ENCODE measurements around the gene GPR152. TPM values are rescaled to one million over a fixed set of nuclear protein-coding genes. Genes with fewer than 3 reads are reported as not detected.
A peak's percentile ranks its signal among the peaks of the same experiment; 100 is the strongest.
"Not testable (repeated sequence)": the region's sequence is repeated elsewhere in the genome, so short reads cannot be mapped to it uniquely, and the experiment has no call there.

Gene GPR152
- polyA plus RNA-seq, 4 donors: 0.09 TPM; not detected in 3

DNA sequence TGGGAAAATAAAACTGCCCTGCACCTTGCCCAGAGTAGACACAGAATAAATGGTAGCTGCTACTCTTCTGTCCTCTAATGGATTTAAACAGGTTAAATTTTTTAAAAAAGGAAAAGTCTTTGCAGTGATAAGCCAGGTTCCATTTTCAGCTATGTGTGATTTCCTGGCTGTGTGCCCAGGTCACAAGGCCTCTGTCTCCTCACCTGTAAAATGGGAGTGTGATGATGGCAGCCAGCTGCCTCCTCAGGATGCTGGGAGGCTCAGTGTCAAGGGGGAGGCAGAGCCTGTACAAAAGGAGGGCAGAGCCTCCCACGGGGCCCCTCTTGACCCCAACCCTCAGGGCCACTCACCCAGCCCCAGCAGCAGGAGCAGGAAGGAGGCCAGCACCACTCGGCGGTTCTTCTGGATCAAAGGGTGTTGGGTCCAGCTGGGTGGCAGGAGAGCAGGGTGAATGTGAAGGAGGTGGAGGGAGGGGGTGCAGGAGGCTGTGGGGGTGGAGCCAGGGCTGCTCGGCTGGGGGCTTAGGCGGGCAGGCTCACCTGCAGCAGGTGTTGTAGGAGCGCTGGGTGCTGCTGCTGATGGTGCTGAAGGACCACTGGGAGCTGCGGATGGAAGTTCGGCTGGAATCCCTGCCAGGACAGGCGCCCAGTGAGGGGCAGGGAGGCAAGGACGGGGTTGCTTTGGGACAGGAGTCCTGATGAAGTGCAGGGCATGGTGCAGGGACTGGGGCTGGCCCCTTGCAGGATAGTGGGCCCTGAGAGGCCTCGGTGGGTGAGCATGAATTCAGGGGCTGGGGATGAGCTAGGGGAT is 14.6 kb upstream of the GPR152 start:
- DNase-seq (ENCODE audit: low read depth in 4 of 4, low spot score in 2 of 4): no peak

DNA sequence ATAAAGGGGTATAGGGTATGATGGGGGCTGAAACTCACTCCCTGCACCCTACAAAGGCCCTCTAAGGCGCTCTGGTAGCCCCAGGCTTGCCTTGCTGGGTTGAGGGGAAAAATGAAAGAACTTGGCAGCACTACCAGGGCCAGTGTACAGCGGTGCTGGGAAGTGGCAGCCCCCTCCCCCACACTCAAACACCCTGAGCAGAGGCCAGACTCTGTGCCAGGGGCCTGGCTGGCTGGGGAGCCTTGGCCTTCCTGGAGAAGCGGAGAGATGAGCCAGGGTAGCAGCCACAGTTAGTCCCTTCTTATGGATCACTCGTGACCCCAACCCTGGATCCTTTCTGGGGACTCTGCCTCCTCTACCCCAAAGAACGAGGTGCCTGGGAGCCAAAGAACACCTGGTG is 13.8 kb upstream of the GPR152 start:
- DNase-seq (ENCODE audit: low read depth in 4 of 4, low spot score in 2 of 4): no peak

DNA sequence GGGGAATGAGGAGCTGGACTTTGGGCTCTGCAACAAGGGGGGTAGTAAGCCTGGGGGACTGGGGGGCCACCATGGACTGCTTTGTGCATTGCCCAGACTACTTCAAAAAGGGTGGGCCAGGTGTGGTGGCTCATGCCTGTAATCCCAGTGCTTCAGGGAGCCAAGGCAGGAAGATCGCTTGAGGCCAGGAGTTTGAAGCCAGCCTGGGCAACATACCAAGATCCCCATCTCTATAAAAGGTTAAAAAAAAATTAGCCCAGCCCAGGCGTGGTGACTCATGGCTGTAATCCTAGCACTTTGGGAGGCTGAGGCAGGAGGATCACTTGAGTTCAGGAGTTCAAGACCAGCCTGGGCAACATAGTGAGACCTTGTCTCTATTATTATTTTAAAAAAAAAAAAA is 13.0 kb upstream of the GPR152 start:
- not testable (repeated sequence) for DNase-seq (ENCODE audit: low read depth in 4 of 4, low spot score in 2 of 4)

DNA sequence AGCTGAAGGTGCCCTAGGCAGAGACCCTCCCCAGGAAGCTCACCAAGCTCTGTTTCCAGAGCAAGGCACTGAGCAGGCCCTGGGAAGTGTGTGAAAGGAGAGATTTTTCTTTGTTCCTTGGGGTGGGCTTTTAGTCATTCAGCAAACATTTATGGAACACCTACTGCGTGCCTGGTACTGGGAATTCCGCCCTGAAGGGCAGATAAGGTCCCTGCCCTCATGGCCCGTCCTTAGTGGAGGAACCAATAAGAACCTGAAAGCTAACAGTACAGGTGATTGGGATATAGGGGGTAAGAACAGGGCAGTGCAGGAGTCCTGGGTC is 12.6 kb upstream of the GPR152 start:
- no peak for DNase-seq (ENCODE audit: low read depth in 4 of 4, low spot score in 2 of 4)

DNA sequence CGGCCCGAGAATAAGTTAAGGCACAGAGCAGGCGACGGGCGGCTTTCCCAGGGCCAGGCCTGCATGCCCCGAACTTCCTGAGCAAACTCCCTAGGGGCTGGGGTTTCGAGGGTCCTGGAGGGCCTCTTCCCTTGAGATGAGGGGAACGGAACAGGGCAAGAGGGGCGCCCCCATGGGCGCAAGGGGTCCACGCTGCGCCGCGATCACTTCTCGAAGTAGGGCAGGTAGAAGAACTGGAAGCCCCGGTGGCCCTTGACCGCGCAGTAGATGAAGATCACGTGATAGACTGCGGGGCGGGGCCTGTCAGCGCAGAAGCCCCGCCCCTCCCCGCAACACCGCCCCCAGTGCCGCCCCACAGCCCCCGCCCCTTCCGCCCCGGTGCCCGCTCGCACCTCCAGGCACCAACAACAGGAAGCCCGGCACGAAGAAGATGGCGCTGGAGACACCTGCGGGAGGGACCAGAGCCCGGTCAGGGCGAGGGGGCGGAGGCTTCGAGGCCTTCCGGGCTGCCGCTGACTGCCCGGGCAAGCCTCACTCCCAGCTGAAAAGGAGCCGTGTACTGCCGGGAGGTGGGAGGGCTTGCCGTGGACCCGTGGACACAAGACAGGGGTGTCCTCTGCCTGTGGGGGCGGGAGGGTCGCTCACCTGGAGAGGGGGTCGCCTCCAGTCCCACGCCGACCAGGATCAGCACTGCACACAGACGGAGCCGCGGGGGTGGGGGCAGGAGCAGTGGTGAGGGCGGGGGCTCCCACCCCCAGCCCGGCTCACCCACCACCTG is 12.1 kb upstream of the GPR152 start:
- DNase-seq (ENCODE audit: low read depth in 4 of 4, low spot score in 2 of 4): peak; percentile 29 to 70 (median 61)

DNA sequence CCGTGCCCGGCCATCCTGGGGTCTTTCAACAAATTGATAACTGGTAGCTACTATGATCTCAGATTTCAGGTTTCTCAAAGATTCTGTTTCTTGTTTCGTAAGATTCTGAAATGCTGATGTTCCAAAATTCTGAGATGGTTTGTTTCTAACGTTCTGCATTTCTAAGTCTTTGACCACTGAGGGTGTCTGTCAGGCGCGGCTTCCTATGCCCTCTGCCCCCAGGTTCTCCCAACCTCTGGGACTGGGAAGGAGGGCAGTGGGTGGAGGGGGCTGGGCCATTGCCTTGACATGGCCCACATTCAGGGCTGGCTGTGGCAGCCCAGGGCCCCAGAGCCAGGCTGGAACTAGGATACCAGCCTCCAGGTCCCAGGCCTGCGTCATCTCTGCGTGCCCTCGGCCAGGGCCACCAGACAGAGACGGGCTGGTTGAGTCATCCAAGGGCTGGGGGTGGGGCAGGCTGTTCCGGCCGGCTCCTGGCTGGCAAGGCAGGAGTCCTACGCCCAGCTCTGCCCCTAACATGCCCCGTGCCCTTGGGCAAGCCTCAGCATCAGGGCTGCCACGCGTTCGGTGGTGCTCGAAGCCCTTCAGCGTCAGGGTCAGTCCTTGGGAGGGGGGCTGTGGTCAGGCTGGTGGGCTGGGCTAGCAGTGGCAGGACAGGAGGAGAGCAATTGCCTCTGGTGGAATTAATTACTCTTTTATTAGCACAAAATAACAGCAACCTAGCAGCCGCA is 11.3 kb upstream of the GPR152 start:
- DNase-seq (ENCODE audit: low read depth in 4 of 4, low spot score in 2 of 4): no peak

DNA sequence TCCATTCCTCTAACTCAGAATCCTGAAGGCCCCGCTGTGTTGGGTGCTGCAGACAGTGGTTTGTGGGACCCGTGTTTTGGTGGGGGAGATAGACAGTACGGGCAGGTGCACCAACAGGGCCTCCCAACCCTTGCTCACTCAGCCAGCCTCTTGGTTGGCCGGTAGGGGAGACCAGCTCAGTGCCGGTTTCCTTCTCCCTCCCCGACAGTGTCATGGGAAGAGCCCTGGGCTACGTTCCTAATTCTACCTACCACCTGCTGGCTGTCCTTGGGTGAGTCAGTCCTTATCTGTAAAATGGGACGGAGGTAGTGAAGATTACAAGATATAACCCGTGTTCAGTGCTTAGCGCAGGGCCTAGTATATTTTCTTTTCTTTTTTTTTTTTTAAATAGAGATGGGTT is 10.7 kb upstream of the GPR152 start:
- no peak for DNase-seq (ENCODE audit: low read depth in 4 of 4, low spot score in 2 of 4)

DNA sequence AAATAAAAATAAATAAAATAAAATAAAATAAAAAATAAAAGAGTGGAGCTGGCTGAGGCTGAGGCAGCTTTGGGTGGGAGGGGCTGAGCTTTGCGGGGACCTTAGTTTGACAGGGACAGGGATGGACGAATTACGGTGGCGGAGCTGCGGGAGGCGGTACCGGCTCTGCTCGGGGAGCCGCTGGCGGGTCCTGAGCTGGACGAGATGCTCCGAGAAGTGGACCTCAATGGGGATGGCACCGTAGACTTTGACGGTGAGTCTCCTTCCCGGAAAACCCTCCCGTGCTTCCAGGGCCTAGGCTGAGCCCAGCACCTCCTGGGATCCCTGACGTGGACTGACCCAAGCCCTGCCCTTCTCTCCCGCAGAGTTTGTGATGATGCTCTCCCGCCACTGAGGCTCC is 5.7 kb upstream of the GPR152 start:
- DNase-seq (ENCODE audit: low read depth in 4 of 4, low spot score in 2 of 4): no peak

DNA sequence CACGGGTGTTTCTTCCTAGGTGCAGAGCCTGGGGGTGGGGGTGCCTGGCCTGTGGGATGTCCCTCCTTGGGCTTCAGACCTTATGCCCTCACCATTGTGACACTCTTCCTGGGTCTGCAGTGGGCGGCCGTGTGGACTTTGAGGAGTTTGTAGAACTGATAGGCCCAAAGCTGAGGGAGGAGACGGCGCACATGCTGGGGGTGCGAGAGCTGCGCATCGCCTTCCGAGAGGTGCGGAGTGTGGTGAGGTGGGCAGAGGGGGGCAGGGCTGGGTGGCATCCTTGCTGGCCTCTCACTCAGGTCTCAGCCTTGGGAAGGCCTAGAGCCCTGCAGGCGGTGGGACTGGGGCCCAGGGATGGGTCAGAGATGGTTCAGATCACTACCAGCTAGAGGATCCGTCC is 4.9 kb upstream of the GPR152 start:
- DNase-seq (ENCODE audit: low read depth in 4 of 4, low spot score in 2 of 4): no peak

DNA sequence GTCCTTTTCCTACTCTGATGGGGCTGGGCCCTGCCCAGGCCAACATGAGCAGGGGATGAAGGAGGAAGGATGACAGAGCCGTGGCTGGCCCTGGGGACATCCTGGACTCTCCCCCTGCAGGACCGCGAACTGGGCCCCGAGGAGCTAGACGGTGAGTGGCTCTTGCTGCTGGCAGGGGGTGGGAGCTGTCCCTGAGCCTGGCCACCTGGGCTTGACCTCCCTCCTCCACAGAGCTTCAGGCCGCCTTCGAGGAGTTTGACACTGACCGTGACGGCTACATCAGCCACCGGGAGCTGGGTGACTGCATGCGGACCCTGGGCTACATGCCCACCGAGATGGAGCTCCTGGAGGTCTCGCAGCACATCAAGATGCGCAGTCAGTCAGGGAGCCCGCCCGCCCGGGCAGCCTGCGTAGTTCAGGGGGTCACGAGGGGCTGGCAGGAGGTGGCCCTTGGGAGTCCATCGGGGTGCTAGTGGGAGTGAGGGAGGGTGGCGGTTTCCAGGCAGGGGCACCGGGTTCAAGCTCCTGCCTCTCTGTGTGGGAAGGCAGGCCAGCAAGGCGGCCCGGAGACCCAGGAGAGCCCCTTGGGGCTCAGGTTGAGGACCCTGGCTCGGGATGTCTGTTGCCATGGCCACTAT is 3.7 kb upstream of the GPR152 start:
- DNase-seq (ENCODE audit: low read depth in 4 of 4, low spot score in 2 of 4): no peak

DNA sequence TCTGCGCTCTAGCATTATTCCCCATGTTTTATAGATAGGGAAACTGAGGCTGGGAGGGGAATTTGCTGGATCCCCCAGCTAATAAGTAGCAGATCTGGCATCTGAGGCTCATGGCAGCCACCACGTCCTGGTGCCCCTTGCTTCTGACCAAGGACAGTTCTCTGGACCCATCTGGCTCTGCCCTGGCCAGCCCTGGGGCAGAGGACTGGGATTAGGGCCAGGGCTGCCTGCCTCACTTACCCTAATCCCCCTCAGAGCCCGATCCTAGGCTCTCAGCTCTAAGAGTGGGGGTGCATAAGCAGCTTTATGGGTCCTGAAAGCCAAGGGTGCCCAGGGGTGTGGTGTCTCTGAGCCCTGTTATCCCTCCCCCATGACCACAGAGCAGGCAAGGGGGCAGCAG is 2.5 kb upstream of the GPR152 start, which contains the start of gene CABP4:
CABP4 (plus strand) TSS at position 301 of the 400 bp plus-strand sequence; CDS start at position 371, 70 bp downstream.
- no peak for DNase-seq (ENCODE audit: low read depth in 4 of 4, low spot score in 2 of 4)

DNA sequence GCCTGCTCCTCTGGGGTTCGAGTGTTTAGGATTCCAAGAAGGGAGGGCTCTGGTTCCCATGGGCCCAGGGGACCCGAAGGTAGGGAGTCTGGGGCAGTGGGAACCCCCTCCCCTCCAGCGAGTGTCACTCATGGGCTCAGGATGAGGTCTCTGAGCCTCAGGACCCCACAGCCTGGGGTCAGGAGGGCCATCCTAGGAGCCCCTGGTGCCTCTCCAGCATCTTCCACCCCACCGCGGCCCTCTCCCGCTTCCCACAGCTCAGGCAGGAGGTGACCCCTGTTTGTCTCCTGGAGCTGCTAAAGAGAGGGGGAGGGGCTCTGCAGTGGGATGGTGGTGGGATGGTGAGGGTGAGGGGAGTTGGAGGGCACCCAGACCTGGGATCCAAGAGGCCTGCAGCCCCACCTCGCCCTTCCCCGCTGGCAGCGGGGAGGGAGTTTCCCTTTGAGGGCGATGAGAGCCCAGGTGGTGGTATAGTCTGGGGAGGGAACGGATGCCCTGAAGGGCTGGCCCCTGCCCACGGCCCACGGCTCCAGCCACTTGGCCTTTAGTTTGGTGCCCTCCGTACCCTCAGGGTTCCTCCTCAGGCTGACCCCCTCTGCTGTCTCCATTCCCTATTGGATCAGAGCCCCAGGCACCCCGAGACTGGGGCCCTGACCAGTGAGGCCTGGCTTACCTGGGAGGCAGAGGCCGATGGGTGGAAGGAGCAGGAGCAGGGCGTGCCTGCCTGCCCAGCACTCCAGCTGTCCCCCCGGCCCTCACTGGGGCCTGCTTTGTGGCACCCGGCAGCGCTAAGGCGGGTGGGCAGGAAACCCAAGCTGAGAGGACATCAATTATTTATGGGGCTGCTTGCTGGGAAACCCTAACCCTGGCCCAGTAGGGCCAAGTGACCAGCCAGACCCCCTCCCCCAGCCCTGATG is 1.5 kb upstream of the GPR152 start:
- DNase-seq (ENCODE audit: low read depth in 4 of 4, low spot score in 2 of 4): no peak

DNA sequence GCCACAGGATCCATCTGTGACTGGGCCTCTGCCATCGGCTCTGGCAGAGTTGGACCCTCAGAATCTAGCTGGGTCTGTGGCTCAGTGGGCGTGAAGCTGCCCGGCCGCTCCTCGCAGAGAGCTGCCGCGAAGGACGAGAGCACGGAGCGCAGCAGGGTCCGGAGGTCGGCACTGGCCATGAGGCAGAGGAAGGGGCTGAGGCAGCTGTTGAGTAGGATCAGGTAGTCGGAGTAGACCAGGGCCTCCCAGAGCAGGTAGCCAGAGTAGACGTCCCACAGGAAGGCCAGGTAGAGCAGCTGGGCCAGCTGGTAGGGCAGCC is 912 bp downstream of the GPR152 start:
- DNase-seq (ENCODE audit: low read depth in 4 of 4, low spot score in 2 of 4): no peak

DNA sequence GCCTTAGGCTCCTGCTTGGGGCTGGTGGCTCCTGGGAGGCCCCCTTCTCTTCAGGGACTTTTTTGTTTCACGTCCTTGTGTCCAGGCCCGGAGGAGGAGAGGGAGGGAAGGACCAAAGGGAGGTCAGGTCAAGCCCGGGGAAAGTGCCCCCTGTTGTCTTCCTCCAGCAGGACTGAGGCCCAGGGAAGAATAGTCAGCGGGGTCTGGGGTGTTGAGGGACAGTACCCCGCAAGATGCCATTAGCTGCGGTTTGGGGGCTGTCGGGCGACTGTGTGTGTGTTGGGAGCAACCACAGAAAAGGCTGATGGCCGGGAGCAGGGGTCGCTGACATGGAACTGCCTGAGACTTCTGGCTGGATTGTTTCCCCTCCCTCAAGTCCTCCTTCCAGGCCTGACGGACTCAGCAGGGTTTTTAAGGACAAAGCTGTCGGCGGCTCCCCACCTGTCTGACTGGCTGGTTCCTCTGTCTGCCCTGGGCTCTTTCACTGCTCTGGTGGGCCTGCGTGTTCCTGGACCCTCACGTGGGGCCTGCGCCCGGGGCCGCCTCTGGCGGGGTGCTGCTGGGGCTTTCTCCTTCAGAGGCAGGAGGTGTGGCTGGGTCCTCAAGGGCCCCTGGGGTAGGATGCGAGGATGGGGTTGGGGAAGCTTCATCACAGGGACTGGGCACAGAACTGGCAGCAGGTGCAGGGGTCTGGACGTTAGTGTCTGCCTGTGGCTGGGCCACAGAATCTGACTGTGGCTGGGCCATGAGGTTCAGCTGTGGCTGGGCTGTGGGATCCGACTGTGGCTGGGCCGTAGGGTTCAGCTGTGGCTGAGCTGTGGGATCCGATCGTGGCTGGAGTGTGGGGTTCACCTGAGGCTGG is 1.5 kb downstream of the GPR152 start:
- no peak for DNase-seq (ENCODE audit: low read depth in 4 of 4, low spot score in 2 of 4)

DNA sequence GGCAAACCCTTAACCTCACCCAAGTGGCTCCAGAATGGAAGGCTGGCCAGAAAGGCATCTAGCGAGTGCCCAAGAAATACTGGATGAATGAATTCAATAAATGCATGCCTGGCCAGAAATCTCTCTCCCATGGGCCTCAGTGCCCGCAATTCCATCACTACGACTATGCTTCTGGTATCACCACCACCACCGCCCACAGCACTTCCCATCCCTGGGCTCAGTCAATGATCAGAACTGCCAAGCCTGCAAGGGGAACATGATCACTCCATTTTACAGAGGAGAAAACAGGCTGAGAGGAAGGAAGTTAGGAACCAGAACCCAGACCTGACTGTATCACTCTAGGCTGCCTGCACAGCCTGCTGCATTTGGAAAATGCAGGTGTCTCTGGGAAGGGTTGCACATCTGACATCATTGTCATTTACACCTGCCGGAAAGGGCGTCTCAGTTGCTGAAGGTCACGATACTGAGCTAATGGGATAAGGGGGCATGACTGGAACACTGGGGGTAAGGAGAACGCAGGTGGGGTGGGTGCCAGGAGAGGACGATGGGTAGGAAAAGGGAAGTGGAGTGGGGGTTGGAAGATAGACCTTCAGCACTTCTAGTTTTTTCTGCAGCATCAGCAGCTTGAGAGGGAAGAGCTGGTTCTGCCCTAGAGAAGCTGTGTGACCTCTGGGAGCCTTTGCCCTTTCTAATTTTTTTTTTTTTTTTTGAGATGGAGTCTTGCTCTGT is 3.2 kb downstream of the GPR152 start:
- DNase-seq (ENCODE audit: low read depth in 4 of 4, low spot score in 2 of 4): no peak

DNA sequence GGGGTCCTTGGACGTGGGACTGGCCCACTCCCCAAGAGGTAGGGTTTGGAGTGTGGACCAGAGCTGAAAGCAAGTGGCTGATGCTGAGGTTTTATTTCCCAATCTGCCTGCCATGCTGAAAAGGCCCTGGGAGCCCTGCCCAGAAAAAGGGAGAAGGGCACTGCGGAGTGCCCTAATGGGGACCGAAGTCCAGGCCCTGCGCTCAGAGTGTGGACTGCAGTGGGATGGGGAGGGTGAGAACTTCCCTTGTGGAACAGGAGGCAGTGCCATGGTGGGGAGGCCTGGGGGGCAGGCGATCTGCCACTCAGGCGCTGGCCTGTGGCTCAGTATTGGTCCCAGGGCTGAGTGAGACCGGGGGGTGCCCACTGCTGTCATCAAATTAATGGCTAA is 4.3 kb downstream of the GPR152 start:
- DNase-seq (ENCODE audit: low read depth in 4 of 4, low spot score in 2 of 4): no peak

DNA sequence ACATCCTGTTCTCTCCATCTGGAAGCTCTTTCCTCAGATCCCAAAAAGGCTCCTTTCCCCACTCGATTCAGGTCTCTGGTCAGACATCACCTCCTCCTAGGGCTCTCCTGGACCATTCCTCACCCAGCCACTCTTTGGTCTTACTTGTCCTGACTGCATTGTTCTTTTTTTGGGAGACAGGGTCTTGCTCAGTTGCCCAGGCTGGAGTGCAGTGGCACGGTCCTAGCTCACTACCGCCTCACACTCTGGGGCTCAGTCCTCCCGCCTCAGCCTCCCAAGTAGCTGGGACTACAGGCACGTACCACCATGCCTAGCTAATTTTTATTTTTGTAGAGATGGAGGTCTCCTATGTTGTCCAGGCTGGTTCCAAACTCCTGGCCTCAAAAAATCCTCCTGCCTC is 7.0 kb downstream of the GPR152 start:
- DNase-seq (ENCODE audit: low read depth in 4 of 4, low spot score in 2 of 4): no peak
